GM23338 (cell line): ENCODE measurements around the gene TOP1. TPM values are rescaled to one million over a fixed set of nuclear protein-coding genes. Genes with fewer than 3 reads are reported as not detected.

Experiments used
- ATAC-seq: fragments of 200-7000 bp; cut with Tn5 transposase; 3 replicates; pipeline ENCODE4 v1.9.1; 2020
- DNase-seq: peaks from one replicate; pipeline ENCODE4 v3.0.0-alpha.2; 2015; ENCODE audit warnings: low spot score
- H2AFZ ChIP-seq: fragments of 200-600 bp; sonication (generic); 2 replicates; pipeline ENCODE4 v1.8.0; 2016; ENCODE audit warnings: antibody characterized with exemption, mild to moderate bottlenecking, moderate library complexity
- H3F3A ChIP-seq: fragments of 200-600 bp; sonication (generic); replicated peaks from 2 replicates; pipeline ENCODE4 v1.8.0; 2017; ENCODE audit warnings: antibody characterized with exemption, mixed run types, low read depth
- H3K27ac ChIP-seq: fragments of 200-600 bp; sonication (generic); 2 replicates; pipeline ENCODE4 v1.6.1; 2016; ENCODE audit warnings: low read depth
- H3K27me3 ChIP-seq: fragments of 200-600 bp; sonication (generic); 2 replicates; pipeline ENCODE4 v1.8.0; 2016; ENCODE audit warnings: mild to moderate bottlenecking, mixed run types, moderate library complexity; ENCODE audit not compliant: insufficient read depth
- H3K36me3 ChIP-seq: fragments of 200-600 bp; sonication (generic); 2 replicates; pipeline ENCODE4 v1.8.0; 2016; ENCODE audit warnings: mild to moderate bottlenecking; ENCODE audit not compliant: insufficient read depth
- H3K4me1 ChIP-seq: fragments of 200-600 bp; sonication (generic); 2 replicates; pipeline ENCODE4 v1.8.0; 2016; ENCODE audit warnings: mild to moderate bottlenecking, moderate library complexity; ENCODE audit not compliant: insufficient read depth
- H3K4me2 ChIP-seq: fragments of 200-600 bp; sonication (generic); 2 replicates; pipeline ENCODE4 v1.7.1; 2017; ENCODE audit warnings: mixed run types
- H3K4me3 ChIP-seq: fragments of 200-600 bp; sonication (generic); 2 replicates; pipeline ENCODE4 v1.6.1; 2016; ENCODE audit warnings: mixed run types
- H3K79me2 ChIP-seq: fragments of 200-600 bp; sonication (generic); replicated peaks from 2 replicates; pipeline ENCODE4 v1.8.0; 2017; ENCODE audit warnings: mild to moderate bottlenecking; ENCODE audit not compliant: insufficient read depth
- H3K9me2 ChIP-seq: fragments of 200-600 bp; sonication (generic); 2 replicates; pipeline ENCODE4 v1.8.0; 2017; ENCODE audit not compliant: insufficient read depth
- H4K20me1 ChIP-seq: fragments of 200-600 bp; sonication (generic); replicated peaks from 2 replicates; pipeline ENCODE4 v1.8.0; 2017; ENCODE audit warnings: mild to moderate bottlenecking; ENCODE audit not compliant: insufficient read depth
- H3K27ac Mint-ChIP-seq: 2 replicates; pipeline ENCODE4 v1.8.0; 2020; ENCODE audit warnings: inconsistent platforms, mild to moderate bottlenecking, moderate library complexity, mixed read lengths
- H3K27me3 Mint-ChIP-seq: 3 replicates; pipeline ENCODE4 v1.8.0; 2022; ENCODE audit warnings: low read depth, mild to moderate bottlenecking, moderate library complexity, mixed read lengths, inconsistent platforms; ENCODE audit not compliant: insufficient read depth, poor library complexity
- H3K36me3 Mint-ChIP-seq: 3 replicates; pipeline ENCODE4 v1.8.0; 2021; ENCODE audit warnings: low read depth, mild to moderate bottlenecking, inconsistent platforms, moderate library complexity, mixed read lengths
- H3K4me1 Mint-ChIP-seq: 3 replicates; pipeline ENCODE4 v1.8.0; 2020; ENCODE audit warnings: mild to moderate bottlenecking, inconsistent platforms, mixed read lengths
- H3K4me3 Mint-ChIP-seq: 3 replicates; pipeline ENCODE4 v1.8.0; 2021; ENCODE audit warnings: moderate library complexity, mild to moderate bottlenecking, inconsistent platforms, mixed read lengths
- H3K9me3 Mint-ChIP-seq: 3 replicates; pipeline ENCODE4 v1.8.0; 2020; ENCODE audit warnings: moderate library complexity, mild to moderate bottlenecking, inconsistent platforms, mixed read lengths
- CREB1 ChIP-seq: fragments of 250-450 bp; sonication (Bioruptor Pico); IDR thresholded peaks from 2 replicates; pipeline ENCODE4 v1.5.0; 2020; ENCODE audit warnings: low read depth, mild to moderate bottlenecking, moderate library complexity
- CTCF ChIP-seq, 2 experiments: fragments of 200-600 bp in 1 of 2; sonication (generic) in 1 of 2; conservative IDR thresholded peaks; 2 replicates each; pipeline versions ENCODE4 v1.5.1 to v1.6.1; 2016 to 2017; ENCODE audit warnings: antibody characterized with exemption in 2 of 2, low read depth in 2 of 2, mild to moderate bottlenecking in 2 of 2, moderate library complexity in 1 of 2
- ETS1 ChIP-seq: IDR thresholded peaks from 2 replicates; pipeline ENCODE4 v1.6.1; 2016; ENCODE audit warnings: antibody characterized with exemption
- EZH2 ChIP-seq: fragments of 200-600 bp; sonication (generic); IDR thresholded peaks from one replicate; pipeline ENCODE4 v1.8.0; 2017; ENCODE audit warnings: antibody characterized with exemption, mild to moderate bottlenecking, low read depth; ENCODE audit not compliant: unreplicated experiment
- JUNB ChIP-seq: IDR thresholded peaks from one replicate; pipeline ENCODE4 v1.6.1; 2016; ENCODE audit warnings: antibody characterized with exemption; ENCODE audit not compliant: unreplicated experiment
- REST ChIP-seq: IDR thresholded peaks from one replicate; pipeline ENCODE4 v1.6.1; 2018; ENCODE audit warnings: antibody characterized with exemption; ENCODE audit not compliant: unreplicated experiment
- STAT1 ChIP-seq: IDR thresholded peaks from one replicate; pipeline ENCODE4 v1.6.1; 2016; ENCODE audit warnings: antibody characterized with exemption; ENCODE audit not compliant: unreplicated experiment
- polyA plus RNA-seq: library from polyadenylated mRNA; unstranded; fragments of >200 nt; fragmentation: Nextera tagmentation; extraction: Ambion mirVana; gene quantifications from 2 replicates; pipeline ENCODE4 v1.2.1, GENCODE V29; 2016
- total RNA-seq: library from RNA; depleted of rRNA; stranded (reverse); fragments of >200 nt; shearing (Covaris generic); gene quantifications from 2 replicates; pipeline ENCODE4 v1.2.3, GENCODE V29; 2014

TOP1 gene
- total and polyA plus RNA-seq, 2 experiments from 2014 or later, result 62.4 to 101 TPM

- H3K4me1 ChIP-seq, result peaks cover 31% of the 10 kb centered on the region
- Mint-ChIP-seq H3K4me3 (peak overlapping the region; percentile 77), H3K27ac (no peak overlapping the region), H3K9me3 (no peaks in the 10 kb centered on the region; the same call in 2 of the 3 replicates), H3K27me3 (peaks cover 25% of the 10 kb centered on the region), H3K4me1 (peaks cover 30% of the 10 kb centered on the region), H3K36me3 (peaks cover 24% of the 10 kb centered on the region)
- H4K20me1 ChIP-seq, result peaks cover 12% of the 10 kb centered on the region
- H3K79me2 ChIP-seq, result peaks cover 25% of the 10 kb centered on the region
- no peak overlapping the region for H3K27ac ChIP-seq
- peak overlapping the region; percentile 1 for H2AFZ ChIP-seq
- H3K4me3 ChIP-seq, result peak overlapping the region; percentile 81; the same call in 1 of the 2 replicates
- DNase-seq, result peak; percentile 85
- no peaks in the 10 kb centered on the region for H3K36me3 ChIP-seq
- no peaks in the 10 kb centered on the region for H3F3A ChIP-seq
- peak overlapping the region; percentile 100 for H3K4me2 ChIP-seq
- peak; percentile 58 for ATAC-seq
- peaks cover 5% of the 10 kb centered on the region for H3K27me3 ChIP-seq
- no peaks in the 10 kb centered on the region for H3K9me2 ChIP-seq
- TF ChIP-seq CTCF (conservative IDR thresholded peaks at IDR 0.05; ENCODE audit: low read depth in 2 of 2) (peak; percentile 91 to 96), CREB1 (CRISPR knock-in tag) (0 out of 2 replicates have a peak, but pooled peaks have one; percentile 29), EZH2 (no peak), JUNB (no peak), REST (no peak), ETS1 (no peak), STAT1 (no peak)
These were observed 106.7 kb downstream of the TOP1 start for GRCh38 chr20:41135187-41135887.
